HG03095 (cell line): ENCODE results near the gene MAGEB17.
"Not testable (repeated sequence)": the region's sequence is repeated elsewhere in the genome, so short reads cannot be mapped to it uniquely, and the experiment has no call there.

Source experiments
- ATAC-seq: cut with Tn5 transposase; IDR thresholded peaks from one replicate; pipeline ENCODE4 v1.9.1; 2021; ENCODE audit warnings: moderate library complexity; ENCODE audit not compliant: unreplicated experiment

Gene MAGEB17

GRCh38 chrX:16156692-16157331 lies 10.5 kb upstream of the MAGEB17 start:
- ATAC-seq, result no peak

- ATAC-seq, result no peak
These were observed 6.6 kb upstream of the MAGEB17 start for GRCh38 chrX:16160729-16161128.

- ATAC-seq, result not testable (repeated sequence)
These were observed 6.1 kb upstream of the MAGEB17 start for GRCh38 chrX:16161173-16161572.

GRCh38 chrX:16162391-16162790 lies 4.9 kb upstream of the MAGEB17 start:
- no peak for ATAC-seq

- no peak for ATAC-seq
These were observed 2.5 kb upstream of the MAGEB17 start for GRCh38 chrX:16164748-16165147.

GRCh38 chrX:16171039-16171438 lies 3.8 kb downstream of the MAGEB17 start:
- no peak for ATAC-seq

- no peak for ATAC-seq
These were observed 4.7 kb downstream of the MAGEB17 start for GRCh38 chrX:16171944-16172343.

GRCh38 chrX:16172391-16172790 lies 5.1 kb downstream of the MAGEB17 start:
- ATAC-seq, result no peak

GRCh38 chrX:16175329-16176061 lies 8.2 kb downstream of the MAGEB17 start:
- no peak for ATAC-seq

GRCh38 chrX:16177260-16177659 lies 10.0 kb downstream of the MAGEB17 start:
- no peak for ATAC-seq

- ATAC-seq, result not testable (repeated sequence)
These were observed 16.6 kb downstream of the MAGEB17 start for GRCh38 chrX:16183843-16184242.

- ATAC-seq, result peak; percentile 99
These were observed 18.4 kb downstream of the MAGEB17 start for GRCh38 chrX:16185725-16186136.

- no peak for ATAC-seq
These were observed 19.2 kb downstream of the MAGEB17 start for GRCh38 chrX:16186380-16187007.

GRCh38 chrX:16187024-16187760 lies 19.9 kb downstream of the MAGEB17 start:
- no peak for ATAC-seq

- no peak for ATAC-seq
These were observed 21.4 kb downstream of the MAGEB17 start for GRCh38 chrX:16188687-16189086.

- ATAC-seq, result no peak
These were observed 24.3 kb downstream of the MAGEB17 start for GRCh38 chrX:16191605-16192004.

GRCh38 chrX:16196829-16197228 lies 29.5 kb downstream of the MAGEB17 start:
- ATAC-seq, result no peak

- ATAC-seq, result no peak
These were observed 32.1 kb downstream of the MAGEB17 start for GRCh38 chrX:16199343-16199742.

- no peak for ATAC-seq
These were observed 35.7 kb downstream of the MAGEB17 start for GRCh38 chrX:16202943-16203342.

GRCh38 chrX:16204538-16204937 lies 37.3 kb downstream of the MAGEB17 start:
- ATAC-seq, result no peak

GRCh38 chrX:16205840-16206239 lies 38.6 kb downstream of the MAGEB17 start:
- ATAC-seq, result no peak
